Measurements from ENCODE around the gene UTY. TPM values are rescaled to one million over a fixed set of nuclear protein-coding genes. Genes with fewer than 3 reads are reported as not detected.

The UTY gene
- polyA plus RNA-seq, 3 donors, result not detected

DNA sequence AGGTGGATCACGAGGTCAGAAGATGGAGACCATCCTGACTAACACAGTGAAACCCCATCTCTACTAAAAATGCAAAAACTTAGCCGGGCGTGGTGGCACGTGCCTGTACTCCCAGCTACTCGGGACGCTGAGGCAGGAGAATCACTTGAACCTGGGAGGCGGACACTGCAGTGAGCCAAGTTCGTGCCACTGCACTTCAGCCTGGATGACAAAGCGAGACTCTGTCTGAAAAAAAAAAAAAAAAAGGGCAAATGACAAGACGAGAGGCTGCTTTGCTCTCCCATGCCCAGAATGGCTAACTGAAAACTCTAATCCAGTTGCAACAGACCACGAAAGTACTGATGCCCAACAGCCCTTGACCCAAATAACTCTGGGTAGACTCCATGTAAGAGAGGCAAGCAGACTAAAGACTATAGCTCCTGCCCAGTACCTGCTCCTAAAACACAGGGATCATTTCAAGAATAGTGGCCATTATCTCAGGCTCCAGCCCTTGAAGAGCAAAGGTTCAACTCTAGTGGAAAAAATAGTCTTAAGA lies 29.2 kb downstream of the UTY start:
- intact Hi-C loops (cut with micrococcal nuclease), result no loop called here
- H3K4me3 Mint-ChIP-seq, result no peak overlapping the region
- Histone ChIP-seq H3K9ac (ENCODE audit: insufficient read depth, low read length, poor library complexity, severe bottlenecking) (no peak overlapping the region), H4K20me1 (ENCODE audit: insufficient read depth, low read length) (no peaks in the 10 kb centered on the region), H2AFZ (ENCODE audit: insufficient read depth, low read depth, low read length, poor library complexity, severe bottlenecking) (no peak overlapping the region), H3K27me3 (ENCODE audit: control insufficient read depth in 2 of 2, insufficient read depth in 2 of 2, low read length in 2 of 2) (no peaks in the 10 kb centered on the region), H3K4me3 (replicated peaks in 1 of 3; ENCODE audit: low read depth in 2 of 3, low read length in 3 of 3) (no peak overlapping the region), H3K36me3 (replicated peaks in 1 of 2; ENCODE audit: control insufficient read depth in 1 of 2, insufficient read depth in 2 of 2, low read length in 2 of 2) (peaks cover 0 to 8% of the 10 kb centered on the region in 2 donors), H3K4me1 (ENCODE audit: control insufficient read depth in 1 of 2, insufficient read depth in 2 of 2, low read length in 2 of 2) (no peaks in the 10 kb centered on the region), H3K9me3 (replicated peaks in 1 of 2; ENCODE audit: control insufficient read depth in 1 of 2, insufficient read depth in 1 of 2, low read length in 2 of 2) (no peaks in the 10 kb centered on the region), H3K4me2 (replicated peaks; ENCODE audit: extremely low read depth, low read length, poor library complexity, severe bottlenecking) (no peak overlapping the region), H3K79me2 (ENCODE audit: insufficient read depth, low read length) (no peaks in the 10 kb centered on the region), H3K27ac (ENCODE audit: low read depth in 1 of 2, low read length in 2 of 2) (no peak overlapping the region)
- H3K27me3 Mint-ChIP-seq (ENCODE audit: low read depth in 3 of 3), result no peaks in the 10 kb centered on the region
- no peak for TF ChIP-seq CTCF (IDR thresholded peaks at IDR 0.05)
- peaks cover 8% of the 10 kb centered on the region for H3K4me1 Mint-ChIP-seq
- DNase-seq, result no peak
- WGBS (ENCODE audit: insufficient coverage), result 100% methylated on average over 1 of the region's 11 CpGs
- peaks cover 0 to 17% of the 10 kb centered on the region in 2 donors for H3K36me3 Mint-ChIP-seq
- peak overlapping the region in 1 of 7 donors; percentile 10 for H3K27ac Mint-ChIP-seq
- no peaks in the 10 kb centered on the region for H3K9me3 Mint-ChIP-seq

GRCh38 chrY:13445566-13445965 lies 34.3 kb downstream of the UTY start:
- H3K4me1 Mint-ChIP-seq, result no peaks in the 10 kb centered on the region
- no peak for DNase-seq
- peaks cover 0 to 31% of the 10 kb centered on the region in 2 donors for H3K36me3 Mint-ChIP-seq

More at GRCh38 chrY:13445566-13445965, 34.3 kb downstream of the UTY start:
- H3K27ac ChIP-seq (ENCODE audit: low read depth in 1 of 2, low read length in 2 of 2), result no peak overlapping the region
- intact Hi-C loops (cut with micrococcal nuclease), result no loop called here
- no peak for TF ChIP-seq CTCF (IDR thresholded peaks at IDR 0.05)
- no peak overlapping the region for H3K4me2 ChIP-seq (replicated peaks; ENCODE audit: extremely low read depth, low read length, poor library complexity, severe bottlenecking)
- no peak overlapping the region for H2AFZ ChIP-seq (ENCODE audit: insufficient read depth, low read depth, low read length, poor library complexity, severe bottlenecking)
- no peaks in the 10 kb centered on the region for H3K4me1 ChIP-seq (ENCODE audit: control insufficient read depth in 1 of 2, insufficient read depth in 2 of 2, low read length in 2 of 2)
- no peaks in the 10 kb centered on the region for H3K9me3 ChIP-seq (replicated peaks in 1 of 2; ENCODE audit: control insufficient read depth in 1 of 2, insufficient read depth in 1 of 2, low read length in 2 of 2)
- no CpG with 5 or more reads among the region's 1 CpG for WGBS (ENCODE audit: insufficient coverage)
- no peaks in the 10 kb centered on the region for H3K27me3 Mint-ChIP-seq (ENCODE audit: low read depth in 3 of 3)
- no peaks in the 10 kb centered on the region for H4K20me1 ChIP-seq (ENCODE audit: insufficient read depth, low read length)
- H3K9ac ChIP-seq (ENCODE audit: insufficient read depth, low read length, poor library complexity, severe bottlenecking), result no peak overlapping the region
- H3K79me2 ChIP-seq (ENCODE audit: insufficient read depth, low read length), result no peaks in the 10 kb centered on the region
- H3K36me3 ChIP-seq (replicated peaks in 1 of 2; ENCODE audit: control insufficient read depth in 1 of 2, insufficient read depth in 2 of 2, low read length in 2 of 2), result peaks cover 0 to 9% of the 10 kb centered on the region in 2 donors
- H3K27ac Mint-ChIP-seq, result no peak overlapping the region
- H3K9me3 Mint-ChIP-seq, result no peaks in the 10 kb centered on the region
- no peak overlapping the region for H3K4me3 ChIP-seq (replicated peaks in 1 of 3; ENCODE audit: low read depth in 2 of 3, low read length in 3 of 3)
- no peak overlapping the region for H3K4me3 Mint-ChIP-seq
- no peaks in the 10 kb centered on the region for H3K27me3 ChIP-seq (ENCODE audit: control insufficient read depth in 2 of 2, insufficient read depth in 2 of 2, low read length in 2 of 2)

All from CD14-positive monocyte (primary cell).